HG02678 (cell line): ENCODE results near the gene SSTR3.
"Not testable (repeated sequence)": the region's sequence is repeated elsewhere in the genome, so short reads cannot be mapped to it uniquely, and the experiment has no call there.

Source experiments
- ATAC-seq: cut with Tn5 transposase; IDR thresholded peaks from one replicate; pipeline ENCODE4 v1.9.1; 2021; ENCODE audit warnings: mild to moderate bottlenecking, moderate library complexity; ENCODE audit not compliant: unreplicated experiment

SSTR3 gene

DNA sequence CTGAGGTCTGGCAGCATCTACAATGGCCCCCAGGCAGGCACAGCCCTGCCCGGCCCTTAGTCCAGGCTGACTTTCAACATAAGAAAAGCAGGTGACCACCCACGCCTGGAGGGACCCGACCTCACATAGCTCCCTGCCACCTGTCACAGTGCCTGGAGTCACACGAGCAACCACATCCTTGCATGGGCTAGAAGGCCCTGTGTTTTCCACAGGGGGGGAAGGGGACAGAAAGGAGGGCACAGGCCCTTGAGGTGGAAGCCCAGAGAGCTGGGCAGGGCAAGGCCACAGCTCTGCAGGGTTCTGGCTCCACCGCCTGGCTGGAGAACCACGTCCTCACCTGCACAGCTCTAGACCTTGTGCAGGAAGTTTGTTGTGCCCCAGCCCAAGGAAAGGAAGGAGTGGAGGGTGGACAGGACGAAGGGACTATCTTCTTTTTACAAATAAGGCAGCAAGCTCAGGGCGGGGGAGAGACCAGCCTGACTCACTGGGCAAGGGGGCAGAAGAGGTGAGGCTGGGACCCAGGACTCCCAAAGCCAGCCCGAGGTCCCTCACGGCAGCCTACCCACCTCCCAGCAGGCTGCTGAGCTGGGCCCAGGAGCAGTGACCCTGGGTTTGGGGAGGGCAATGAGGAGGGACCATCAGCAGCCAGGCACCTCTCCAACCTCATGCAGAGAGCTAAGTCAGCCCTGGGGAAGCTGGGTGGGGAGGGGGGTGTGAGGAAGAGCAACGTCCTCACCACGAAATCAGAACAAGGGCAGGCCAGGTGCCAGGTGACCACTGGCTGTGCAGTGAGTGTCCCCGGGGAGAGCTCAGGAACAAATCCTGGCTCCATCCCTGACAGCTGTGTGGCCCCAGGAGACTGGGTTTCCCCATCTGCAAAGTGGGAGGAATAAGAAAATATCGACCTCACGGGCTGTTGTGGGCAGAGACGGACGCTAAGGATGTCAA lies 28.6 kb downstream of the SSTR3 start:
- no peak for ATAC-seq

GRCh38 chr22:37182949-37183245 lies 29.4 kb downstream of the SSTR3 start:
- ATAC-seq: no peak

GRCh38 chr22:37182101-37182948 lies 30.0 kb downstream of the SSTR3 start:
- ATAC-seq: no peak

GRCh38 chr22:37181681-37182080 lies 30.6 kb downstream of the SSTR3 start:
- ATAC-seq: no peak

GRCh38 chr22:37180531-37181231 lies 31.6 kb downstream of the SSTR3 start:
- no peak for ATAC-seq

GRCh38 chr22:37179622-37180420 lies 32.5 kb downstream of the SSTR3 start:
- no peak for ATAC-seq

DNA sequence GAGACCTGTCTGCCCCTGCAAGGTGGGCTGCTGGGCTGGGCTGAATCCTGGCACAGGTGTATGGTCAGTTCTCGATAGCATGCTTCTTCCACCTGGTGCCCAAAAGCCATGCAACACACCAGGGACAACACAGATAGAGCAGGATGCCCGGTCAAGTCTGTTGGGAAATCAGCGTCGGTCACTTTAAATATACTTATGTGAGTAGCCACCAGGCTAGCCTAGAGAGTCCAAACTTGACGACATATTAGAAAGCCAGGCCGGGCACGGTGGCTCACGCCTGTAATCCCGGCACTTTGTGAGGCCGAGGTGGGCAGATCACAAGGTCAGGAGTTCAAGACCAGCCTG lies 33.2 kb downstream of the SSTR3 start:
- no peak for ATAC-seq

DNA sequence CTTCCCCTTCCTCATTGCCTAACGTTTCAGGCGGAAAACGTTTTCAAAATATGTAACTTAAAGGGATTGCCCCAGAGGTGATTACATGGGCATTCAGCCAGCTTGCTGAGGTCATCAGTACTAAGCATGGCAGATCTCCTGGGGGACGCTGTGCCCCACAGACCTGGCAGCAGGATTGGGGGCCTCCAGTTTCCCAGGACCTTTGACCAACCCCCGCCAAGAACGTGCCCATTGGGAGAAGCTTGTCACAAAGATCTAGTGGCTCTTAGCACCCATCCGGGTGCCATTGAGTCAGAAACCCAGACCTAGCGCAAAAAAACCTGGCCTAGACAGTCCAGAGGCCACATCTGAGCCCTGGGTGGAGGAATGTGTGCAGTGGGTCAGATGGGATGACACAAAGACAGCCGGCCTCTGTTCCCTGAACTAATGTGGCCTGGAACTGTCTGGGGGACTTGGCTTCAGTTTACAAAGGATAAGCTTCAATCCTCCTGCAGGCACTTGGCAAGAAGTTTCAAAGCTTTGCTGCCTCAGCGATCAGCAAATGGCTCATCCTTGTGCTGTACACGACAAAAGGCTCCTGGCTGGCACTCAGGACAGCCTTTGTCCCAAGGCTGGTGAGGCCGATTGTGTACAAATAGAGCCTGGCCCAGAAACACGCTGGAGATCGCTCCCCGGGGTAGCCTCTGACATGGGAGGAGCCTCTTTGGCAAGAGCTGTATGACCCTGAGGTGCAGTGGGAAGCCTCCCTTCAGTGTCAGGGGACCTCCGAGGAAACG lies 33.7 kb downstream of the SSTR3 start:
- ATAC-seq: no peak

GRCh38 chr22:37177755-37178154 lies 34.5 kb downstream of the SSTR3 start:
- no peak for ATAC-seq

GRCh38 chr22:37177221-37177620 lies 35.1 kb downstream of the SSTR3 start:
- ATAC-seq: no peak

- no peak for ATAC-seq
These were observed 35.7 kb downstream of the SSTR3 start for GRCh38 chr22:37176464-37177061.

DNA sequence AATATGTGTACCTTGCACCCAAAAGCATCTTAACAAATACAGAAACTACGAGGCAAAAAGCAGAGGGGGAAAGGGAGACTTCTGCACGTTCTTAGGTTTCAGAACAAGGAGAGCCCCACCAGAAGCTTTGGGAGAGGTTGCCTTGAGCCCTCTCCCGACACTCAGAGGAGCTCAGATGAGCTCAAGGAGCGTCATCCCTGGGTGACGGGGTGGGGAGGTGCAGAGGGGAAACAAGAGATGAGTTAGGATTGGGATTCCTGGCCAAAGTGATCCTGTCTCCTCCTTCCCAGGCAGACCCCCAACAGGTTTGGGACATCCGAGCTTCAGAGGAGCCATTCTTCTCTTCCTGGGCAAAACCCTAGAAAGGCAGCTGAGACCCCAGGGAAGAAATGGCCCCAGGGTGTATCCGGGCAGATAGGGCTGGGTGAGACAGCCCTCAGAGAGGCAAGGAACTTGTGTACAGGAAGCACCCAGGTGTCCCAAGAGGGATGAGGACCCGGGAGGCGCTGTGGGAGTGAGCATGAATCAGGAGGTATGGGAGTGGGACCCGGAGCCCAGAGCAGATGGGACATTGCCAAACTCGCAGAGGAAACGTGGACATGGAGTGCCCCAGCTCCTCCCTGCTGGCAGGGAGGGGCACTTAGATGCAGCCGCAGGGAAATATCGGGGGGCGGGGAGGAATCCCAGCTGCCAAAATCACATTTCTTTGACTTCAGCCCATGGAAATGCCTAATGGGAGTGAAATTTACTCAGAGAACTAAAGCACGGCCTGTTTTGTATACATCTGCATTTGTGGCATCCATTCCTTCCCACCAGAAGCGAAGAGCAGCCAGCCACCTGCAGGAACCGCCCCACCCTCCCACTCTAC lies 36.6 kb downstream of the SSTR3 start:
- ATAC-seq: no peak

DNA sequence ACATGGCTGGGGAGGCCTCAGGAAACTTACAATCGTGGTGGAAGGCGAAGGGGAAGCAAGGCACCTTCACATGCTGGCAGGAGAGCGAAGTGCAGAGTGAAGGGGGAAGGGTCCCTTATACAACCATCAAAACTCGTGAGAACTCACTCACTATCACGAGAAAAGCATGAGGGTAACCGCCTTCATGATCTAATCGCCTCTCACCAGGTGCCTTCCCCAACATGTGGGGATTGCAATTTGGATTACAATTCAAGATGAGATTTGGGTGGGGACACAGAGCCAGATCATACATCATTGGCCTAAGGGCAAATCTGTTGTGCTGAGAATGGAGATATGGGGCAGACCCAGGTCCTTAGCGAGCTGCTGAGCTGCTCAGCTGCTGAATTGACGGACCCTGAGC lies 37.3 kb downstream of the SSTR3 start:
- no peak for ATAC-seq

- no peak for ATAC-seq
These were observed 38.6 kb downstream of the SSTR3 start for GRCh38 chr22:37173709-37174108.

- ATAC-seq: no peak
These were observed 39.7 kb downstream of the SSTR3 start for GRCh38 chr22:37172266-37173245.

- no peak for ATAC-seq
These were observed 40.6 kb downstream of the SSTR3 start for GRCh38 chr22:37171662-37172061.

GRCh38 chr22:37170689-37171405 lies 41.4 kb downstream of the SSTR3 start:
- not testable (repeated sequence) for ATAC-seq
